Stomach (tissue), 9 donors: ENCODE results near the gene SLC16A13. TPM values are rescaled to one million over a fixed set of nuclear protein-coding genes. Genes with fewer than 3 reads are reported as not detected.

Experiments used
- DNase-seq, 2 donors: peaks; one replicate each; pipeline versions ENCODE4 v3.0.0 to v3.0.0-alpha.2; 2013 to 2019
- H3K27ac ChIP-seq, 5 donors: fragments of 200-600 bp in 4 of 5; sonication (generic) in 4 of 5; one replicate each; pipeline ENCODE4 v1.5.1; 2013 to 2019; ENCODE audit warnings: mild to moderate bottlenecking in 1 of 5, moderate library complexity in 1 of 5
- H3K27me3 ChIP-seq, 3 donors: fragments of 200-600 bp; sonication (generic); one replicate each; pipeline ENCODE4 v1.5.1; 2017 to 2019; ENCODE audit warnings: mixed run types in 1 of 3
- H3K36me3 ChIP-seq, 4 donors: fragments of 200-600 bp; sonication (generic); 1 replicate in 3 of 4; 2 replicates in 1 of 4; pipeline ENCODE4 v1.5.1; 2016 to 2019
- H3K4me1 ChIP-seq, 4 donors: fragments of 200-600 bp; sonication (generic); one replicate each; pipeline ENCODE4 v1.5.1; 2016 to 2019
- H3K4me3 ChIP-seq, 4 donors: fragments of 200-600 bp; sonication (generic) in 3 of 4; one replicate each; pipeline ENCODE4 v1.5.1; 2016 to 2019; ENCODE audit warnings: mild to moderate bottlenecking in 1 of 4
- H3K9me3 ChIP-seq, 4 donors: fragments of 200-600 bp; sonication (generic); one replicate each; pipeline ENCODE4 v1.5.1; 2016 to 2019
- CTCF ChIP-seq, 7 experiments: fragments of 450-650 bp in 4 of 7; fragments of 200-600 bp in 3 of 7; sonication (generic) in 3 of 7; IDR thresholded peaks; one replicate each; pipeline ENCODE4 v1.5.1; 2016 to 2019; ENCODE audit warnings: antibody characterized with exemption in 7 of 7, control low read depth in 2 of 7, mild to moderate bottlenecking in 1 of 7
- EP300 ChIP-seq: sonication (generic); formaldehyde crosslinking; IDR thresholded peaks from one replicate; pipeline ENCODE4 v1.6.1; 2017; ENCODE audit warnings: antibody characterized with exemption
- POLR2A ChIP-seq, 4 donors: fragments of 450-650 bp; IDR thresholded peaks; one replicate each; pipeline ENCODE4 v1.6.1; 2016; ENCODE audit warnings: antibody characterized with exemption in 4 of 4, control low read depth in 2 of 4, mild to moderate bottlenecking in 1 of 4, moderate library complexity in 1 of 4
- POLR2AphosphoS5 ChIP-seq, 3 donors: sonication (generic); formaldehyde crosslinking; IDR thresholded peaks; one replicate each; pipeline ENCODE4 v1.6.1; 2016; ENCODE audit warnings: antibody characterized with exemption in 3 of 3
- WGBS, 5 donors: extraction: QIAGEN DNeasy Blood & Tissue Kit in 3 of 5; methylation state at CpG; one replicate each; pipeline versions ENCODE4 v1.1.5 to v1.1.7; 2013 to 2018; 5-methylcytosine and 5-hydroxymethylcytosine counted together
- intact Hi-C: fragments of 100-400 bp; cut with DNase I; formaldehyde crosslinking; loops from one replicate; pipeline ENCODE4 v1.15.1; 2023; ENCODE audit warnings: low total_unique reads
- polyA plus RNA-seq, 3 donors: library from polyadenylated mRNA; stranded (reverse); fragments of 200-250 nt; gene quantifications; one replicate each; pipeline ENCODE4 v1.2.3, GENCODE V29; 2013
- total RNA-seq, 5 donors: library from RNA; depleted of rRNA; stranded (reverse); fragments of >200 nt; gene quantifications; one replicate each; pipeline versions ENCODE4 v1.1.0 to v1.2.3, GENCODE V29; 2014 to 2016
- donor health status: healthy with polysubstance abuse.
- donor health status: Bipolar disorder and iron deficiency.
- donor health status: healthy.

SLC16A13 gene
- total and polyA plus RNA-seq, 8 donors = 0.56 to 2.9 (median 1.4) TPM; not detected in 5

- intact Hi-C loops = no loop called here
- H3K36me3 ChIP-seq = no peaks in the 10 kb centered on the region
- H3K4me3 ChIP-seq = no peak within 1 kb of the TSS
- no peak for DNase-seq
- H3K4me1 ChIP-seq = peaks cover 0 to 6% (median 0%) of the 10 kb centered on the region in 4 donors
- 57 to 71% (median 70%) methylated on average over 15 of the region's 15 CpGs for WGBS, 5 donors
- H3K27me3 ChIP-seq = peaks cover 0 to 5% (median 0%) of the 10 kb centered on the region in 3 donors
- no peaks in the 10 kb centered on the region for H3K9me3 ChIP-seq
- no peak for TF ChIP-seq POLR2AphosphoS5 (IDR thresholded peaks at IDR 0.05)
- TF ChIP-seq POLR2A (IDR thresholded peaks at IDR 0.05) = no peak
- no peak for TF ChIP-seq EP300
- TF ChIP-seq CTCF (IDR thresholded peaks at IDR 0.05) = no peak
- H3K27ac ChIP-seq = peak within 1 kb of the TSS in 3 of 5 donors; percentile 17 to 42 (median 24)
Observed at GRCh38 chr17:7079581-7080455, 44.0 kb downstream of the SLC16A13 start, which contains the start of gene CLEC10A. TSS of gene CLEC10A (minus strand) at chr17:7080251. CDS start at chr17:7078812, 1,439 bp downstream.

GRCh38 chr17:7080456-7081041 lies 44.7 kb downstream of the SLC16A13 start:
- H3K27ac ChIP-seq = peak overlapping the region in 3 of 5 donors; percentile 17 to 42 (median 24)
- no peak for DNase-seq
- H3K4me3 ChIP-seq = no peak overlapping the region
- H3K27me3 ChIP-seq = peaks cover 0 to 6% (median 0%) of the 10 kb centered on the region in 3 donors
- intact Hi-C loops = no loop called here
- TF ChIP-seq CTCF (IDR thresholded peaks at IDR 0.05) = no peak
- no peak for TF ChIP-seq POLR2AphosphoS5 (IDR thresholded peaks at IDR 0.05)
- TF ChIP-seq POLR2A (IDR thresholded peaks at IDR 0.05) = no peak
- no peak for TF ChIP-seq EP300
- no peaks in the 10 kb centered on the region for H3K9me3 ChIP-seq
- H3K36me3 ChIP-seq = no peaks in the 10 kb centered on the region
- 63 to 77% (median 72%) methylated on average over 10 of the region's 10 CpGs for WGBS, 5 donors
- H3K4me1 ChIP-seq = peaks cover 0 to 6% (median 0%) of the 10 kb centered on the region in 4 donors

GRCh38 chr17:7081341-7082062 lies 45.7 kb downstream of the SLC16A13 start:
- Histone ChIP-seq H3K4me1 (peaks cover 0 to 6% (median 0%) of the 10 kb centered on the region in 4 donors), H3K36me3 (no peaks in the 10 kb centered on the region), H3K9me3 (no peaks in the 10 kb centered on the region), H3K27me3 (peaks cover 0 to 12% (median 0%) of the 10 kb centered on the region in 3 donors), H3K27ac (no peak overlapping the region), H3K4me3 (no peak overlapping the region)
- peak in 1 of 2 donors; percentile 36 for DNase-seq
- TF ChIP-seq POLR2A (IDR thresholded peaks at IDR 0.05) (no peak), CTCF (IDR thresholded peaks at IDR 0.05) (no peak)
- WGBS, 5 donors = 82 to 90% (median 84%) methylated on average over 16 of the region's 16 CpGs
- intact Hi-C loops = no loop called here

- H3K36me3 ChIP-seq = no peaks in the 10 kb centered on the region
- no peaks in the 10 kb centered on the region for H3K9me3 ChIP-seq
- no peak overlapping the region for H3K4me3 ChIP-seq
- H3K27ac ChIP-seq = no peak overlapping the region
- intact Hi-C loops = no loop called here
- 76 to 80% (median 79%) methylated on average over 4 of the region's 4 CpGs for WGBS, 5 donors
- peaks cover 0 to 15% (median 0%) of the 10 kb centered on the region in 3 donors for H3K27me3 ChIP-seq
- no peak for TF ChIP-seq POLR2A (IDR thresholded peaks at IDR 0.05)
- H3K4me1 ChIP-seq = peaks cover 0 to 6% (median 0%) of the 10 kb centered on the region in 4 donors
- DNase-seq = no peak
Observed at GRCh38 chr17:7083592-7083991, 47.8 kb downstream of the SLC16A13 start.
